Activated B cell treated with CpG ODN at 0.5 μM for 24 hours (primary cell): ENCODE measurements around the gene GFRA3. TPM values are rescaled to one million over a fixed set of nuclear protein-coding genes. Genes with fewer than 3 reads are reported as not detected.

Experiments used
- ATAC-seq: fragments of 200-7000 bp; cut with Tn5 transposase; one replicate; pipeline ENCODE4 v1.10.0; 2021; ENCODE audit warnings: low read depth, mild to moderate bottlenecking, moderate library complexity
- CTCF ChIA-PET: fragments of 350-600 bp; sonication (Branson Sonifier 250); formaldehyde crosslinking; loops from one replicate; lab custom pipeline; 2021; ENCODE audit warnings: antibody characterized with exemption; lab: Charles Lee
- POLR2A ChIA-PET: fragments of 350-600 bp; sonication (Branson Sonifier 250); formaldehyde crosslinking; loops from one replicate; lab custom pipeline; 2021; ENCODE audit warnings: antibody characterized with exemption; lab: Charles Lee
- DNase-seq: peaks from one replicate; pipeline ENCODE4 v3.0.0; 2022
- H3K27ac Mint-ChIP-seq: one replicate; pipeline ENCODE4 v1.8.0; 2020; ENCODE audit warnings: mixed read lengths
- H3K27me3 Mint-ChIP-seq: one replicate; pipeline ENCODE4 v1.8.0; 2021; ENCODE audit warnings: mixed read lengths
- H3K36me3 Mint-ChIP-seq: one replicate; pipeline ENCODE4 v1.8.0; 2021; ENCODE audit warnings: low read depth, mixed read lengths
- H3K4me1 Mint-ChIP-seq: one replicate; pipeline ENCODE4 v1.8.0; 2021; ENCODE audit warnings: mixed read lengths
- H3K4me3 Mint-ChIP-seq: one replicate; pipeline ENCODE4 v1.8.0; 2020; ENCODE audit warnings: mild to moderate bottlenecking, mixed read lengths
- H3K9me3 Mint-ChIP-seq: one replicate; pipeline ENCODE4 v1.8.0; 2020; ENCODE audit warnings: mixed read lengths
- intact Hi-C: fragments of 100-400 bp; cut with micrococcal nuclease; formaldehyde crosslinking; loops from one replicate; pipeline ENCODE4 v1.15.1; 2024
- total RNA-seq: library from RNA; stranded (reverse); gene quantifications from 2 replicates; pipeline ENCODE4 v1.2.3, GENCODE V29; 2022
- TF ChIP-seq, protein P1 (sequence below): fragments of 200-600 bp; IDR thresholded peaks from one replicate; pipeline ENCODE4 v1.8.0; 2022; ENCODE audit warnings: antibody characterized with exemption, mild to moderate bottlenecking

The GFRA3 gene
- total RNA-seq, 1 donor from 2014 or later = not detected

GRCh38 chr5:138271281-138271680, 3.1 kb downstream of the GFRA3 start:
- intact Hi-C loops = no loop called here
- CTCF ChIA-PET = no interaction called here
- no peaks in the 10 kb centered on the region for H3K36me3 Mint-ChIP-seq
- no peak overlapping the region for H3K4me3 Mint-ChIP-seq
- H3K9me3 Mint-ChIP-seq = no peaks in the 10 kb centered on the region
- ATAC-seq (no peak), DNase-seq (no peak)
- peaks cover 25% of the 10 kb centered on the region for H3K27me3 Mint-ChIP-seq
- TF ChIP-seq, protein P1, sequence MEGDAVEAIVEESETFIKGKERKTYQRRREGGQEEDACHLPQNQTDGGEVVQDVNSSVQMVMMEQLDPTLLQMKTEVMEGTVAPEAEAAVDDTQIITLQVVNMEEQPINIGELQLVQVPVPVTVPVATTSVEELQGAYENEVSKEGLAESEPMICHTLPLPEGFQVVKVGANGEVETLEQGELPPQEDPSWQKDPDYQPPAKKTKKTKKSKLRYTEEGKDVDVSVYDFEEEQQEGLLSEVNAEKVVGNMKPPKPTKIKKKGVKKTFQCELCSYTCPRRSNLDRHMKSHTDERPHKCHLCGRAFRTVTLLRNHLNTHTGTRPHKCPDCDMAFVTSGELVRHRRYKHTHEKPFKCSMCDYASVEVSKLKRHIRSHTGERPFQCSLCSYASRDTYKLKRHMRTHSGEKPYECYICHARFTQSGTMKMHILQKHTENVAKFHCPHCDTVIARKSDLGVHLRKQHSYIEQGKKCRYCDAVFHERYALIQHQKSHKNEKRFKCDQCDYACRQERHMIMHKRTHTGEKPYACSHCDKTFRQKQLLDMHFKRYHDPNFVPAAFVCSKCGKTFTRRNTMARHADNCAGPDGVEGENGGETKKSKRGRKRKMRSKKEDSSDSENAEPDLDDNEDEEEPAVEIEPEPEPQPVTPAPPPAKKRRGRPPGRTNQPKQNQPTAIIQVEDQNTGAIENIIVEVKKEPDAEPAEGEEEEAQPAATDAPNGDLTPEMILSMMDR = no peak
- POLR2A ChIA-PET = no interaction called here
- H3K27ac Mint-ChIP-seq = no peak overlapping the region
- H3K4me1 Mint-ChIP-seq = peaks cover 6% of the 10 kb centered on the region

DNA sequence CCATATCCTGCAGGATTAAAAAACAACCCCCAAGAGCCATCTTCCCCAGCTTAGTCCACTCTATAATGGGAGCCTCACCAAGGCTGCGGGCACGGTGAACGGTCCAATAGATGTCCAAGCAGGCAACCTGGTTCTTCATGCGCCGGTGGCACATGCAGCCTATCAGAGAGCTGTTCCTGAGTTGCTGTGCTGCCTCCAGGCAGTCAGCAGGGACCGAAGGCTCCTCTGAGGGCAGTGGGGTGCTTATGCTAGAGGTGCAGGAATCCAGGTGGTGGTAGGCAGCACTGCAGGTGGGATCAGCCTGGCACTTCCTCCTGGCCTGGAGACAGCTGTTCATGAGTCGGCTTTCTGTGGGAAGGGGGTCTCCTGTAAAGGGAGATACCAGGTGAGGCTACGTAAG, 10.2 kb downstream of the GFRA3 start:
- H3K4me3 Mint-ChIP-seq = no peak overlapping the region
- ChIA-PET POLR2A (no interaction called here), CTCF (interaction anchor here (1.2 kb wide), 1 partner anchor 185 kb away, joined by 3 read pairs; no protein-coding TSS in a partner anchor)
- peaks cover 10% of the 10 kb centered on the region for H3K27me3 Mint-ChIP-seq
- no peaks in the 10 kb centered on the region for H3K9me3 Mint-ChIP-seq
- no peak overlapping the region for H3K27ac Mint-ChIP-seq
- H3K4me1 Mint-ChIP-seq = no peaks in the 10 kb centered on the region
- DNase-seq (no peak), ATAC-seq (no peak)
- H3K36me3 Mint-ChIP-seq = no peaks in the 10 kb centered on the region
- TF ChIP-seq, protein P1 = no peak
- intact Hi-C loops = no loop called here

DNA sequence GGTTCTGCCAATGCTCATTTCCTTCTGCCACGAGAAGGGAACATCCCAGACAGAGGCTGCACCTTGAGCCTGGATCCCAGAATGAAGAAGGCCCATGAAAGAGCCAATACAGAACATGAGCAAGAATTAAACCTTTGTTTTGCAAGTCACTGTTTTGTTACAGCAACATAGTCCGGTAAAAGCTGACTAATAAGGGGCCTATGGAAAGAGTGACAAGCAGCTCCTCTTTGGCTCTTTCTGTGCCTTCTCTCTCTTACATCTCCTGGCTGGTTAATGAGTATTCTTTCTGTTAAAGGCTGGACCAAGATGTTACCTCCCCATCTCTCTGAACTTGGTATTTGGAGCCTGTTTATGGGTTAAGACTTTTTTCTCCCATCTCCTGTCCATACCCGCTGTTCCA, 10.8 kb downstream of the GFRA3 start:
- Mint-ChIP-seq H3K27ac (no peak overlapping the region), H3K36me3 (no peaks in the 10 kb centered on the region), H3K9me3 (no peaks in the 10 kb centered on the region), H3K4me3 (no peak overlapping the region), H3K27me3 (peaks cover 10% of the 10 kb centered on the region), H3K4me1 (no peaks in the 10 kb centered on the region)
- intact Hi-C loops = no loop called here
- DNase-seq (no peak), ATAC-seq (no peak)
- CTCF ChIA-PET = interaction anchor here (1.2 kb wide), 1 partner anchor 186 kb away, joined by 3 read pairs; no protein-coding TSS in a partner anchor
- POLR2A ChIA-PET = no interaction called here
- TF ChIP-seq, protein P1 = no peak

GRCh38 chr5:138258704-138259292, 15.6 kb downstream of the GFRA3 start:
- H3K27me3 Mint-ChIP-seq = peaks cover 2% of the 10 kb centered on the region
- ChIA-PET POLR2A (no interaction called here), CTCF (no interaction called here)
- TF ChIP-seq, protein P1 = no peak
- no peaks in the 10 kb centered on the region for H3K36me3 Mint-ChIP-seq
- DNase-seq (no peak), ATAC-seq (no peak)
- intact Hi-C loops = no loop called here
- no peak overlapping the region for H3K27ac Mint-ChIP-seq
- no peak overlapping the region for H3K4me3 Mint-ChIP-seq
- H3K4me1 Mint-ChIP-seq = no peaks in the 10 kb centered on the region
- H3K9me3 Mint-ChIP-seq = no peaks in the 10 kb centered on the region

- Mint-ChIP-seq H3K27ac (no peak overlapping the region), H3K9me3 (no peaks in the 10 kb centered on the region), H3K36me3 (no peaks in the 10 kb centered on the region), H3K27me3 (peaks cover 4% of the 10 kb centered on the region), H3K4me1 (no peaks in the 10 kb centered on the region), H3K4me3 (no peak overlapping the region)
- POLR2A ChIA-PET = no interaction called here
- CTCF ChIA-PET = no interaction called here
- intact Hi-C loops = no loop called here
- ATAC-seq (no peak), DNase-seq (no peak)
- TF ChIP-seq, protein P1 = no peak
Observed at GRCh38 chr5:138257583-138257982, 16.8 kb downstream of the GFRA3 start.
